Ovary (tissue), 9 donors: ENCODE data around the gene RNF145. TPM values are rescaled to one million over a fixed set of nuclear protein-coding genes. Genes with fewer than 3 reads are reported as not detected.

ENCODE experiments used
- DNase-seq, 5 donors: peaks; one replicate each; pipeline ENCODE4 v3.0.0-alpha.2; 2019 to 2020
- H3K27ac ChIP-seq, 2 donors: fragments of 200-600 bp; one replicate each; pipeline versions ENCODE4 v1.5.1 to v1.8.0; 2019 to 2022
- H3K27me3 ChIP-seq: fragments of 200-600 bp; one replicate; pipeline ENCODE4 v1.8.0; 2022
- H3K36me3 ChIP-seq: fragments of 200-600 bp; sonication (generic); one replicate; pipeline ENCODE4 v1.5.1; 2019
- H3K4me1 ChIP-seq: one replicate; pipeline ENCODE4 v1.8.1; 2013; ENCODE audit warnings: mild to moderate bottlenecking, moderate library complexity; ENCODE audit not compliant: insufficient read depth
- H3K4me3 ChIP-seq: fragments of 200-600 bp; sonication (generic); one replicate; pipeline ENCODE4 v1.5.1; 2017
- H3K9me3 ChIP-seq, 2 donors: fragments of 200-600 bp in 1 of 2; sonication (generic) in 1 of 2; one replicate each; pipeline versions ENCODE4 v1.5.1 to v1.8.1; 2013 to 2019; ENCODE audit warnings: mild to moderate bottlenecking in 1 of 2, moderate library complexity in 1 of 2
- EP300 ChIP-seq: sonication (generic); formaldehyde crosslinking; IDR thresholded peaks from one replicate; pipeline ENCODE4 v1.6.1; 2017; ENCODE audit warnings: antibody characterized with exemption
- POLR2A ChIP-seq: fragments of 450-650 bp; IDR thresholded peaks from one replicate; pipeline ENCODE4 v1.6.1; 2017; ENCODE audit warnings: antibody characterized with exemption, mild to moderate bottlenecking, moderate library complexity
- WGBS, 3 donors: extraction: QIAGEN DNeasy Blood & Tissue Kit in 1 of 3; methylation state at CpG; one replicate each; pipeline versions ENCODE4 v1.1.5 to v1.1.7; 2013 to 2017; 5-methylcytosine and 5-hydroxymethylcytosine counted together
- intact Hi-C, 4 donors: fragments of 100-400 bp; cut with DNase I; formaldehyde crosslinking; loops; one replicate each; pipeline versions ENCODE4 v1.11.0 to v1.15.1; 2022 to 2023
- polyA plus RNA-seq, 2 donors: library from polyadenylated mRNA; stranded (reverse); fragments of 200-250 nt in 1 of 2; fragments of 350-450 nt in 1 of 2; fragmentation: Illumina TruSeq in 1 of 2; extraction: RNeasy Lipid Tissue Mini Kit (QIAGEN cat#74804) in 1 of 2; gene quantifications; one replicate each; pipeline ENCODE4 v1.2.3, GENCODE V29; 2013 to 2014
- total RNA-seq, 7 donors: library from RNA; depleted of rRNA in 2 of 7; stranded (reverse); fragments of >200 nt in 2 of 7; fragmentation: NEBNext Ultra II Directional in 3 of 7; extraction: Animal tissue kit (Norgen Biotek cat#: 25700) in 3 of 7; gene quantifications; one replicate each; pipeline versions ENCODE4 v1.1.0 to v1.2.4, GENCODE V29; 2016 to 2023
- TF ChIP-seq, protein P1 (sequence below), 3 donors: fragments of 450-650 bp in 2 of 3; fragments of 200-600 bp in 1 of 3; IDR thresholded peaks; one replicate each; pipeline versions ENCODE4 v1.5.1 to v1.8.0; 2016 to 2022; ENCODE audit warnings: antibody characterized with exemption in 3 of 3, mild to moderate bottlenecking in 1 of 3
- donor health status: DM: no; HTN: no; CAD: no; lungs with moderate emphysema.
- donor health status: DM: no; HTN: no; CAD: no.
- donor health status: Bipolar disorder and iron deficiency.
- donor health status: DM: yes; HTN: yes; CAD: no.
- donor health status: DM: no; HTN: no; CAD: no.
- donor health status: DM: yes; HTN: yes; CAD: no.

The RNF145 gene
- total and polyA plus RNA-seq, 9 donors, result 39.0 to 66.4 (median 53.4) TPM

DNA sequence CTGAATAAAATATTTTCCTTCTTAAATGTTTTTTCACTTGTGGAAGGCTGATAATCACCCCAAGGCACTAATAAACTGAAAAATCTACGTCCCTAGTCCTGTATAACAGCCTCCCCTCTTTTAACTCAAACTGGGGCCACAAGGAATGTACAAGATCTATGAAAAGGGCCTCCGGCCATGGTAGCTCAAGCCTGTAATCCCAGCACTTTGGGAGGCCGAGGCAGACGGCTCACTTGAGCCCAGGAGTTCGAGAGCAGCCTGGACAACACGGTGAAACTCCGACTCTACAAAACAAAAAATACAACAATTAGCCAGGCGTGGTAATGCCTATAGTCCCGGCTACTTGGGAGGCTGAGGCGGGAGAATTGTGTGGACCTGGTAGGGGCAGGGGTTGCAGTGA lies 23.6 kb downstream of the RNF145 start:
- Histone ChIP-seq H3K9me3 (no peaks in the 10 kb centered on the region), H3K27ac (no peak overlapping the region), H3K36me3 (no peaks in the 10 kb centered on the region), H3K4me3 (no peak overlapping the region), H3K4me1 (peaks cover 4% of the 10 kb centered on the region), H3K27me3 (no peaks in the 10 kb centered on the region)
- DNase-seq, result no peak
- intact Hi-C loops, result no loop called here
- TF ChIP-seq, protein P1, sequence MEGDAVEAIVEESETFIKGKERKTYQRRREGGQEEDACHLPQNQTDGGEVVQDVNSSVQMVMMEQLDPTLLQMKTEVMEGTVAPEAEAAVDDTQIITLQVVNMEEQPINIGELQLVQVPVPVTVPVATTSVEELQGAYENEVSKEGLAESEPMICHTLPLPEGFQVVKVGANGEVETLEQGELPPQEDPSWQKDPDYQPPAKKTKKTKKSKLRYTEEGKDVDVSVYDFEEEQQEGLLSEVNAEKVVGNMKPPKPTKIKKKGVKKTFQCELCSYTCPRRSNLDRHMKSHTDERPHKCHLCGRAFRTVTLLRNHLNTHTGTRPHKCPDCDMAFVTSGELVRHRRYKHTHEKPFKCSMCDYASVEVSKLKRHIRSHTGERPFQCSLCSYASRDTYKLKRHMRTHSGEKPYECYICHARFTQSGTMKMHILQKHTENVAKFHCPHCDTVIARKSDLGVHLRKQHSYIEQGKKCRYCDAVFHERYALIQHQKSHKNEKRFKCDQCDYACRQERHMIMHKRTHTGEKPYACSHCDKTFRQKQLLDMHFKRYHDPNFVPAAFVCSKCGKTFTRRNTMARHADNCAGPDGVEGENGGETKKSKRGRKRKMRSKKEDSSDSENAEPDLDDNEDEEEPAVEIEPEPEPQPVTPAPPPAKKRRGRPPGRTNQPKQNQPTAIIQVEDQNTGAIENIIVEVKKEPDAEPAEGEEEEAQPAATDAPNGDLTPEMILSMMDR (IDR thresholded peaks at IDR 0.05), result no peak
- TF ChIP-seq EP300 (no peak), POLR2A (no peak)
- WGBS, 3 donors, result 76 to 77% (median 77%) methylated on average over 10 of the region's 10 CpGs

DNA sequence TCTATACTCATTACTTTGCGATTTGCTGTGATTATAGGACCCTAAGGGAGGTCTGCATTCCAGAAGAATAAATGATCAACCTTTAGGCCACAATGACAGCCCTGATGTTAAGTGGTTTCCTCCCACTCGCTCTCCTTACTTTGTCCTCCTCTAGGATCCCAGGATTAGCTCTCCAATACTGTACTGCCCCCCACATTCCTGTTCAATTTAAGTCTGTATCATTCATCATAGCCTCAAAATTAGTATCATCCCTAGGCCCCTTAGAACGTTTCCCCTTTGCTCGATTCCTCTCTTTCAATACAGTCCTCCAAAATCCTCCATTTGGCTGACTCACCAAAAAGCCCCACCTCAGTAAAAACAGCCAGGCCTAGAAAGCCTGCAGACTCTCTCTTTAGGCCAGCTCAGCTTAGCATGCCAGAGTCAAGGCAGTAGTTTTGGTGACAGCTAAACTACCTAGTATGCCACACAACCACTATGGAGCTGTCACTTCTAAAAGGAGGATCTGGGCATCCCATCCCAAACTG lies 24.4 kb downstream of the RNF145 start:
- DNase-seq, result no peak
- H3K36me3 ChIP-seq, result no peaks in the 10 kb centered on the region
- intact Hi-C loops, result no loop called here
- H3K4me3 ChIP-seq, result no peak overlapping the region
- H3K9me3 ChIP-seq, result no peaks in the 10 kb centered on the region
- H3K27me3 ChIP-seq, result no peaks in the 10 kb centered on the region
- 22 to 27% (median 25%) methylated on average over 4 of the region's 4 CpGs for WGBS, 3 donors
- H3K4me1 ChIP-seq, result peaks cover 7% of the 10 kb centered on the region
- no peak for TF ChIP-seq POLR2A
- no peak overlapping the region for H3K27ac ChIP-seq

DNA sequence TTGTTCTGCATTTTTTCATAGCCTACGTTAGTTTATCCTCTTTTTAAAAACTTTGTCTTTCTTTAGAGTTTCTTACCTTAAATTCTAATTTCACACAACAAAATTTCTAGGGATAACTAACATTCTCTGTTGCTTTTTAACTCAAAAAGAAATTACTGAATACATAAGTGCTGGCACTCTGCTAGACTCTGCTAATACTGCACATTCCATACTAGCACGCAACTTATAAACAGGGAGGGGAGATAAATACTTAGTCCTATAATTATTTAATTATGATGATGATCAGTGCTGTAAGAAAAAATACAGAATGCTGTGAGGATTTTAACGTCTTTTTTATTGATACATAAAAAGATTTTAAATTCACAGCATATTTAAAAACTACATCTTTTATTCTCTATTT lies 25.1 kb downstream of the RNF145 start:
- no peak overlapping the region for H3K27ac ChIP-seq
- no peaks in the 10 kb centered on the region for H3K9me3 ChIP-seq
- intact Hi-C loops, result no loop called here
- no peak for DNase-seq
- TF ChIP-seq POLR2A (no peak), EP300 (no peak)
- peaks cover 8% of the 10 kb centered on the region for H3K4me1 ChIP-seq
- no peaks in the 10 kb centered on the region for H3K27me3 ChIP-seq
- no peaks in the 10 kb centered on the region for H3K36me3 ChIP-seq
- H3K4me3 ChIP-seq, result no peak overlapping the region
- whole genome bisulfite sequencing, 3 donors, result 27 to 41% (median 28%) methylated on average over 3 of the region's 3 CpGs

DNA sequence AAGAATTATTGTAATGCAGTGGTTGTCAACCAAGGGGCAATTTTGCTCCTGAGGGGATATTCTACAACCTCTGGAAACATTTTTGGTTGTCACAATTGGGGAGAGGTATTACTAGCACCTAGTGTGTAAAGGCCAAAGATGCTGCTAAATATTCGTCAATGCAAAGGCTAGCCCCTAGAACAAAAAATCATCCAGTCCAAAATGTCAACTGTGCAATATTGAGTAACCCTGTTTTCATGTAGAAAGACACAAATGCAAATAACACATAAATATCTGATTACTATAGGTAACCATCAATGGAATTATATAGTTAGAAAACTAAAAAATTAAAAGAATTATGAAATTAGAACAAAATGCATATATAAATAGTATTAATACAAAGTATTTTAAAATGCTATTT lies 26.1 kb downstream of the RNF145 start:
- TF ChIP-seq EP300 (no peak), POLR2A (no peak)
- TF ChIP-seq, protein P1 (IDR thresholded peaks at IDR 0.05), result no peak
- no peaks in the 10 kb centered on the region for H3K9me3 ChIP-seq
- H3K27me3 ChIP-seq, result no peaks in the 10 kb centered on the region
- H3K36me3 ChIP-seq, result no peaks in the 10 kb centered on the region
- intact Hi-C loops, result no loop called here
- WGBS, 3 donors, result 0% methylated on average over 1 of the region's 1 CpG
- peaks cover 8% of the 10 kb centered on the region for H3K4me1 ChIP-seq
- no peak overlapping the region for H3K27ac ChIP-seq
- no peak for DNase-seq
- H3K4me3 ChIP-seq, result no peak overlapping the region

DNA sequence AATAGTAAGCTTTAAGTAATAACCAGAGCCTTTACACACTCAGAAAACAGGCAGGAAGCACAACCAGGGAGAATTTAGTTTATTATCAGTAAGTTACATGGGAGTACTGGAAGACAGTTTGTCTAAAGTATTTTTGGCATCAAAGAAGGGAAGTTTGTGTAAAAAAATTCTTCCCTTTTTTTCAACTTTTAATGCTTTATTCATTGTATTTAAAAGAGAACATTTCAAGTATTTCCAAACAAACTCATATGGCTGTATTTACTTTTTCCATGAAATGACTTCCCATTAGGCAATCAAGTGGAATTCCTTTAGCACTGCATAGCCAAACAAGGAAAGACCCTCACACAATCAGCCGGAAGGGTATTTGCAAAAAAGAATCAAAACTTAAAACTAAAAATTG lies 26.7 kb downstream of the RNF145 start:
- Histone ChIP-seq H3K4me1 (peaks cover 8% of the 10 kb centered on the region), H3K36me3 (no peaks in the 10 kb centered on the region), H3K27me3 (no peaks in the 10 kb centered on the region), H3K4me3 (no peak overlapping the region), H3K27ac (no peak overlapping the region), H3K9me3 (no peaks in the 10 kb centered on the region)
- TF ChIP-seq POLR2A (no peak), EP300 (no peak)
- TF ChIP-seq, protein P1 (IDR thresholded peaks at IDR 0.05), result no peak
- WGBS, 3 donors, result 10 to 25% (median 13%) methylated on average over 1 of the region's 1 CpG
- intact Hi-C loops, result no loop called here
- DNase-seq, result no peak
